ENCODE data around the gene CLDN10.

DNA sequence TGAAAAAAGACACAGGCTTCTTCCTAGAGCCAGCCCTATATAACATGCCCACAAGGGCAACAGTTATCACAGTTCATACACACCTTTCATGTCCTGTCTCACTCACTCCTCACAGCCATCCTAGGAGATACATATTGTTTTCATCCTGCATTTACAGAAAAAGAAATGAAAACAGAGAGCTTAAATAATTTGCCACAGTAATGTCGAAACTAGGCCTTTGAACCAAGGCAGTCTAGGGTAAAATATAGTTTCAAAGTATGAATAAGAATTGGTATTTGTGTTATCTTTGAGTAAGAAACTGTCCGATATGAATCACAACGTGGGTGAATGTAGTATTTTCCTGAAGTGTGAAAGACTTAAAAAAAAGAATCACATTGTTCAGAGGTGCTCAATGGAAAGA lies 26.8 kb downstream of the CLDN10 start:
- TF ChIP-seq, protein P1, sequence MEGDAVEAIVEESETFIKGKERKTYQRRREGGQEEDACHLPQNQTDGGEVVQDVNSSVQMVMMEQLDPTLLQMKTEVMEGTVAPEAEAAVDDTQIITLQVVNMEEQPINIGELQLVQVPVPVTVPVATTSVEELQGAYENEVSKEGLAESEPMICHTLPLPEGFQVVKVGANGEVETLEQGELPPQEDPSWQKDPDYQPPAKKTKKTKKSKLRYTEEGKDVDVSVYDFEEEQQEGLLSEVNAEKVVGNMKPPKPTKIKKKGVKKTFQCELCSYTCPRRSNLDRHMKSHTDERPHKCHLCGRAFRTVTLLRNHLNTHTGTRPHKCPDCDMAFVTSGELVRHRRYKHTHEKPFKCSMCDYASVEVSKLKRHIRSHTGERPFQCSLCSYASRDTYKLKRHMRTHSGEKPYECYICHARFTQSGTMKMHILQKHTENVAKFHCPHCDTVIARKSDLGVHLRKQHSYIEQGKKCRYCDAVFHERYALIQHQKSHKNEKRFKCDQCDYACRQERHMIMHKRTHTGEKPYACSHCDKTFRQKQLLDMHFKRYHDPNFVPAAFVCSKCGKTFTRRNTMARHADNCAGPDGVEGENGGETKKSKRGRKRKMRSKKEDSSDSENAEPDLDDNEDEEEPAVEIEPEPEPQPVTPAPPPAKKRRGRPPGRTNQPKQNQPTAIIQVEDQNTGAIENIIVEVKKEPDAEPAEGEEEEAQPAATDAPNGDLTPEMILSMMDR (IDR thresholded peaks at IDR 0.05; ENCODE audit: insufficient read depth, low read depth, low read length): no peak
- no peak for TF ChIP-seq EZH2 (IDR thresholded peaks at IDR 0.05; ENCODE audit: insufficient read depth, low read length)

Data from astrocyte (in vitro differentiated cells and primary cell).